ENCODE data around the gene DAP. TPM values are rescaled to one million over a fixed set of nuclear protein-coding genes. Genes with fewer than 3 reads are reported as not detected.

DAP gene
- total and polyA plus RNA-seq, 4 donors = 36.6 to 122 (median 101) TPM

- H3K4me3 ChIP-seq (ENCODE audit: low read depth in 1 of 3, low read length in 3 of 3) = no peak overlapping the region
- TF ChIP-seq SP1 (IDR thresholded peaks at IDR 0.05) (no peak), YY1 (IDR thresholded peaks at IDR 0.05) (no peak), RAD21 (IDR thresholded peaks at IDR 0.05) (no peak), TAF1 (conservative IDR thresholded peaks at IDR 0.05) (no peak), JUND (IDR thresholded peaks at IDR 0.05) (no peak), ATF3 (IDR thresholded peaks at IDR 0.05) (no peak), HNF4G (IDR thresholded peaks at IDR 0.05) (no peak), GABPA (IDR thresholded peaks at IDR 0.05 in 1 of 2, conservative IDR thresholded peaks at IDR 0.05 in 1 of 2) (no peak), MAX (IDR thresholded peaks at IDR 0.05) (no peak)
- H3K36me3 ChIP-seq (ENCODE audit: control insufficient read depth in 4 of 4, insufficient read depth in 3 of 4, low read depth in 1 of 4, low read length in 3 of 4) = peaks cover 5 to 22% (median 9%) of the 10 kb centered on the region in 4 donors
- peaks cover 1 to 22% (median 14%) of the 10 kb centered on the region in 4 donors for H3K4me1 ChIP-seq (ENCODE audit: control insufficient read depth in 4 of 4, insufficient read depth in 4 of 4, low read length in 3 of 4)
- H3K27me3 ChIP-seq (ENCODE audit: control insufficient read depth in 4 of 4, insufficient read depth in 4 of 4, low read length in 3 of 4) = no peaks in the 10 kb centered on the region
- 73% methylated on average over 6 of the region's 6 CpGs for WGBS
- no peak overlapping the region for H3K27ac ChIP-seq (ENCODE audit: low read depth in 1 of 2, low read length in 2 of 2)
- DNase-seq (ENCODE audit: low spot score) = no peak
- H3K9me3 ChIP-seq (ENCODE audit: control insufficient read depth in 4 of 4, low read length in 3 of 4) = no peaks in the 10 kb centered on the region
- no peak overlapping the region for H3K9ac ChIP-seq (ENCODE audit: low read depth in 1 of 2, low read length in 2 of 2)
Measured at GRCh38 chr5:10674582-10674981, 86.5 kb downstream of the DAP start.

GRCh38 chr5:10674096-10674495 lies 86.9 kb downstream of the DAP start:
- no peak for DNase-seq (ENCODE audit: low spot score)

More at GRCh38 chr5:10674096-10674495, 86.9 kb downstream of the DAP start:
- peaks cover 1 to 22% (median 14%) of the 10 kb centered on the region in 4 donors for H3K4me1 ChIP-seq (ENCODE audit: control insufficient read depth in 4 of 4, insufficient read depth in 4 of 4, low read length in 3 of 4)
- no peak overlapping the region for H3K27ac ChIP-seq (ENCODE audit: low read depth in 1 of 2, low read length in 2 of 2)
- no peaks in the 10 kb centered on the region for H3K27me3 ChIP-seq (ENCODE audit: control insufficient read depth in 4 of 4, insufficient read depth in 4 of 4, low read length in 3 of 4)
- no peaks in the 10 kb centered on the region for H3K9me3 ChIP-seq (ENCODE audit: control insufficient read depth in 4 of 4, low read length in 3 of 4)
- H3K36me3 ChIP-seq (ENCODE audit: control insufficient read depth in 4 of 4, insufficient read depth in 3 of 4, low read depth in 1 of 4, low read length in 3 of 4) = peaks cover 2 to 18% (median 5%) of the 10 kb centered on the region in 4 donors
- 88% methylated on average over 11 of the region's 11 CpGs for WGBS
- H3K9ac ChIP-seq (ENCODE audit: low read depth in 1 of 2, low read length in 2 of 2) = no peak overlapping the region
- H3K4me3 ChIP-seq (ENCODE audit: low read depth in 1 of 3, low read length in 3 of 3) = no peak overlapping the region
- no peak for TF ChIP-seq HNF4G (IDR thresholded peaks at IDR 0.05)
- TF ChIP-seq REST (IDR thresholded peaks at IDR 0.05) = no peak
- TF ChIP-seq JUND (IDR thresholded peaks at IDR 0.05) = no peak
- no peak for TF ChIP-seq RAD21 (IDR thresholded peaks at IDR 0.05)
- TF ChIP-seq MAX (IDR thresholded peaks at IDR 0.05) = no peak
- TF ChIP-seq YY1 (IDR thresholded peaks at IDR 0.05) = no peak
- TF ChIP-seq FOXA2 (IDR thresholded peaks at IDR 0.05) = no peak
- TF ChIP-seq ATF3 (IDR thresholded peaks at IDR 0.05) = no peak
- TF ChIP-seq GABPA (IDR thresholded peaks at IDR 0.05 in 1 of 2, conservative IDR thresholded peaks at IDR 0.05 in 1 of 2) = no peak
- TF ChIP-seq HNF4A (conservative IDR thresholded peaks at IDR 0.05) = no peak
- TF ChIP-seq CTCF (IDR thresholded peaks at IDR 0.05; ENCODE audit: low read depth, low read length, missing input control) = no peak
- no peak for TF ChIP-seq RXRA (IDR thresholded peaks at IDR 0.05)
- TF ChIP-seq NR2F2 (IDR thresholded peaks at IDR 0.05) = no peak
- TF ChIP-seq SP1 (IDR thresholded peaks at IDR 0.05) = no peak
- TF ChIP-seq ZBTB33 (IDR thresholded peaks at IDR 0.05) = no peak
- TF ChIP-seq TAF1 (conservative IDR thresholded peaks at IDR 0.05) = no peak
- no peak for TF ChIP-seq FOXA1 (IDR thresholded peaks at IDR 0.05)
- TF ChIP-seq EGR1 (IDR thresholded peaks at IDR 0.05; ENCODE audit: low read depth in 2 of 2) = no peak
